SU-DHL-6 (cell line): ENCODE results near the gene ADM5.

Source experiments
- H2AFZ ChIP-seq: fragments of 200-600 bp; sonication (generic); 2 replicates; pipeline ENCODE4 v1.6.1; 2014; ENCODE audit warnings: low read depth, mild to moderate bottlenecking, moderate library complexity, mixed read lengths, antibody characterized with exemption, low read length; ENCODE audit not compliant: severe bottlenecking
- H3F3A ChIP-seq: fragments of 200-600 bp; shearing (Covaris generic); 2 replicates; pipeline ENCODE4 v1.6.0; 2016; ENCODE audit warnings: antibody characterized with exemption, mild to moderate bottlenecking; ENCODE audit not compliant: insufficient read depth
- H3K27ac ChIP-seq: fragments of 200-600 bp; sonication (generic); 2 replicates; pipeline ENCODE4 v1.5.1; 2016; ENCODE audit warnings: low read depth, mild to moderate bottlenecking, low read length, moderate library complexity, mixed read lengths
- H3K27me3 ChIP-seq: fragments of 200-600 bp; sonication (generic), shearing (Covaris generic); 2 replicates; pipeline ENCODE4 v1.6.0; 2014; ENCODE audit warnings: mild to moderate bottlenecking, low read length
- H3K36me3 ChIP-seq: fragments of 200-600 bp; sonication (generic); 2 replicates; pipeline ENCODE4 v1.6.1; 2014; ENCODE audit warnings: mild to moderate bottlenecking, low read length, mixed read lengths
- H3K4me2 ChIP-seq: fragments of 300-600, 200-600 bp; shearing (Covaris generic), sonication (generic); 2 replicates; pipeline ENCODE4 v1.6.0; 2014; ENCODE audit warnings: low read length, low read depth, mild to moderate bottlenecking; ENCODE audit not compliant: poor library complexity, severe bottlenecking
- H3K4me3 ChIP-seq: fragments of 200-600 bp; sonication (generic); 2 replicates; pipeline ENCODE4 v1.5.1; 2014; ENCODE audit warnings: antibody characterized with exemption, low read length, mild to moderate bottlenecking, mixed read lengths; ENCODE audit not compliant: insufficient read depth, poor library complexity, severe bottlenecking
- H3K79me2 ChIP-seq: fragments of 200-600 bp; sonication (generic); 2 replicates; pipeline ENCODE4 v1.6.1; 2014; ENCODE audit warnings: mild to moderate bottlenecking, low read length, moderate library complexity; ENCODE audit not compliant: insufficient read depth
- H3K9ac ChIP-seq: fragments of 200-600 bp; sonication (generic); 2 replicates; pipeline ENCODE4 v1.7.0; 2014; ENCODE audit warnings: mild to moderate bottlenecking, low read length
- H3K9me2 ChIP-seq: fragments of 200-600 bp; sonication (generic); replicated peaks from 2 replicates; pipeline ENCODE4 v1.6.1; 2014; ENCODE audit warnings: low read length; ENCODE audit not compliant: insufficient read depth
- H3K9me3 ChIP-seq: fragments of 200-600 bp; sonication (generic); 2 replicates; pipeline ENCODE4 v1.6.1; 2014; ENCODE audit warnings: low read length, mixed read lengths; ENCODE audit not compliant: insufficient read depth
- H4K20me1 ChIP-seq: fragments of 200-600 bp; sonication (generic); 2 replicates; pipeline ENCODE4 v1.6.1; 2014; ENCODE audit warnings: low read depth, mild to moderate bottlenecking, antibody characterized with exemption, low read length, moderate library complexity, mixed read lengths
- CTCF ChIP-seq: fragments of 200-600 bp; sonication (generic); IDR thresholded peaks from one replicate; pipeline ENCODE4 v1.5.1; 2017; ENCODE audit warnings: antibody characterized with exemption, mild to moderate bottlenecking, low read length, moderate library complexity; ENCODE audit not compliant: insufficient read depth, poor library complexity, severe bottlenecking
- EZH2phosphoT487 ChIP-seq: fragments of 200-600 bp; sonication (generic), shearing (Covaris generic); conservative IDR thresholded peaks from 2 replicates; pipeline ENCODE4 v1.6.1; 2018; ENCODE audit warnings: mild to moderate bottlenecking, antibody characterized with exemption, low read length, moderate library complexity, mixed read lengths

Gene ADM5

GRCh38 chr19:49651820-49652550 lies 37.4 kb upstream of the ADM5 start:
- Histone ChIP-seq H3K4me3 (no peak overlapping the region), H3K4me2 (no peak overlapping the region), H3K36me3 (no peaks in the 10 kb centered on the region; the same call in 1 of the 2 replicates), H3K9ac (no peak overlapping the region), H3K79me2 (no peaks in the 10 kb centered on the region), H3F3A (no peaks in the 10 kb centered on the region), H3K27me3 (no peaks in the 10 kb centered on the region), H3K27ac (no peak overlapping the region), H4K20me1 (no peaks in the 10 kb centered on the region), H3K9me2 (no peaks in the 10 kb centered on the region), H3K9me3 (no peaks in the 10 kb centered on the region), H2AFZ (no peak overlapping the region)
- TF ChIP-seq EZH2phosphoT487: no peak

GRCh38 chr19:49652551-49653465 lies 36.6 kb upstream of the ADM5 start:
- TF ChIP-seq CTCF (no peak), EZH2phosphoT487 (no peak)
- H3K4me3 ChIP-seq: no peak overlapping the region
- no peaks in the 10 kb centered on the region for H3K9me2 ChIP-seq
- H3K27ac ChIP-seq: no peak overlapping the region
- H3K36me3 ChIP-seq: no peaks in the 10 kb centered on the region; the same call in 1 of the 2 replicates
- no peaks in the 10 kb centered on the region for H3F3A ChIP-seq
- H4K20me1 ChIP-seq: no peaks in the 10 kb centered on the region
- no peak overlapping the region for H3K9ac ChIP-seq
- no peaks in the 10 kb centered on the region for H3K79me2 ChIP-seq
- H3K27me3 ChIP-seq: no peaks in the 10 kb centered on the region
- no peak overlapping the region for H3K4me2 ChIP-seq
- no peaks in the 10 kb centered on the region for H3K9me3 ChIP-seq
- H2AFZ ChIP-seq: no peak overlapping the region

- H3F3A ChIP-seq: 0 out of 2 replicates have a peak, but pooled peaks cover 1% of the 10 kb centered on the region
- H3K9me2 ChIP-seq: no peaks in the 10 kb centered on the region
- H3K4me3 ChIP-seq: no peak overlapping the region
- no peaks in the 10 kb centered on the region; the same call in 1 of the 2 replicates for H3K36me3 ChIP-seq
- TF ChIP-seq EZH2phosphoT487: no peak
- no peak for TF ChIP-seq CTCF
- H3K27ac ChIP-seq: no peak overlapping the region
- H3K9me3 ChIP-seq: no peaks in the 10 kb centered on the region
- no peaks in the 10 kb centered on the region for H3K79me2 ChIP-seq
- no peaks in the 10 kb centered on the region for H4K20me1 ChIP-seq
- H2AFZ ChIP-seq: no peak overlapping the region
- H3K9ac ChIP-seq: no peak overlapping the region
- H3K4me2 ChIP-seq: no peak overlapping the region
- H3K27me3 ChIP-seq: no peaks in the 10 kb centered on the region
These were observed 36.0 kb upstream of the ADM5 start for GRCh38 chr19:49653466-49653806.
